ENCODE measurements around the gene SUB1.

GRCh38 chr5:32589416-32589815 is 4.1 kb downstream of the SUB1 start:
- no peak for TF ChIP-seq CTCF (IDR thresholded peaks at IDR 0.05)
- no peak for TF ChIP-seq TEAD4 (IDR thresholded peaks at IDR 0.05; ENCODE audit: borderline replicate concordance, insufficient read depth)
- TF ChIP-seq POLR2AphosphoS5 (IDR thresholded peaks at IDR 0.05; ENCODE audit: low read depth, low read length): no peak
- TF ChIP-seq EP300 (IDR thresholded peaks at IDR 0.05; ENCODE audit: borderline replicate concordance in 1 of 2, low read depth in 1 of 2, low read length in 1 of 2): no peak
- no peak for TF ChIP-seq ELF1 (IDR thresholded peaks at IDR 0.05)
- TF ChIP-seq SMC3 (IDR thresholded peaks at IDR 0.05; ENCODE audit: low read depth, low read length): no peak
- TF ChIP-seq JUND (IDR thresholded peaks at IDR 0.05): no peak
- TF ChIP-seq MAX (IDR thresholded peaks at IDR 0.05; ENCODE audit: low read depth): no peak
- TF ChIP-seq REST (IDR thresholded peaks at IDR 0.05; ENCODE audit: low read depth, low read length): no peak
